Measurements from ENCODE around the gene PSMG2. TPM values are rescaled to one million over a fixed set of nuclear protein-coding genes. Genes with fewer than 3 reads are reported as not detected.
A peak's percentile ranks its signal among the peaks of the same experiment; 100 is the strongest.

Gene PSMG2
- total and polyA plus RNA-seq, 2 of the 13 experiments (the other 11 are each of a cell fraction or from before 2014, with no cell fraction given): 53.4 to 94.8 TPM

DNA sequence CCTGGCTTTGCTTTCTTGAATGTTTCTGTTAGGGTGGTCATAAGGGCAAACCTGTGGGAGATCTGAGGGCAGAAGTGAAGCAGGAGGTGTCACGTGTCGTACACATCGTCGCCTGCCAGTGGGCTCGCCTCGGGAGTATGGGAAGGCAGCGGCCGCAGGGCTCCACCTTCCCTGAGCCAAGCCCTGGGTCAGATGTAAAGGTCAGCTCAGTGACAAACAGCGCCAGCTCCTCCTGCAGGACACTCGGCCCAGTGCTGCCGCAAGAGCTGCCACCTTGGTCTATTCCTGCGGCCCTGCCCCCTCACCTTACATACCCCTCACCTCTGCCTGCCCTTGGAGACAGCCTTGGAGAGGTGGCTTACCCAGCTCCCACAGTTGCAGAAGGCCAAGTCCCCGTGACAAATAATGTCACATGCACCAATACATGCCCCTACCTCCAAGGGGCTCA is 64.2 kb downstream of the PSMG2 start (continued):
- TF ChIP-seq HOXD1 (CRISPR knock-in tag; IDR thresholded peaks at IDR 0.05): no peak
- TF ChIP-seq, protein P1, sequence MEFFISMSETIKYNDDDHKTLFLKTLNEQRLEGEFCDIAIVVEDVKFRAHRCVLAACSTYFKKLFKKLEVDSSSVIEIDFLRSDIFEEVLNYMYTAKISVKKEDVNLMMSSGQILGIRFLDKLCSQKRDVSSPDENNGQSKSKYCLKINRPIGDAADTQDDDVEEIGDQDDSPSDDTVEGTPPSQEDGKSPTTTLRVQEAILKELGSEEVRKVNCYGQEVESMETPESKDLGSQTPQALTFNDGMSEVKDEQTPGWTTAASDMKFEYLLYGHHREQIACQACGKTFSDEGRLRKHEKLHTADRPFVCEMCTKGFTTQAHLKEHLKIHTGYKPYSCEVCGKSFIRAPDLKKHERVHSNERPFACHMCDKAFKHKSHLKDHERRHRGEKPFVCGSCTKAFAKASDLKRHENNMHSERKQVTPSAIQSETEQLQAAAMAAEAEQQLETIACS (CRISPR knock-in tag; IDR thresholded peaks at IDR 0.05): no peak
- TF ChIP-seq, protein P2, sequence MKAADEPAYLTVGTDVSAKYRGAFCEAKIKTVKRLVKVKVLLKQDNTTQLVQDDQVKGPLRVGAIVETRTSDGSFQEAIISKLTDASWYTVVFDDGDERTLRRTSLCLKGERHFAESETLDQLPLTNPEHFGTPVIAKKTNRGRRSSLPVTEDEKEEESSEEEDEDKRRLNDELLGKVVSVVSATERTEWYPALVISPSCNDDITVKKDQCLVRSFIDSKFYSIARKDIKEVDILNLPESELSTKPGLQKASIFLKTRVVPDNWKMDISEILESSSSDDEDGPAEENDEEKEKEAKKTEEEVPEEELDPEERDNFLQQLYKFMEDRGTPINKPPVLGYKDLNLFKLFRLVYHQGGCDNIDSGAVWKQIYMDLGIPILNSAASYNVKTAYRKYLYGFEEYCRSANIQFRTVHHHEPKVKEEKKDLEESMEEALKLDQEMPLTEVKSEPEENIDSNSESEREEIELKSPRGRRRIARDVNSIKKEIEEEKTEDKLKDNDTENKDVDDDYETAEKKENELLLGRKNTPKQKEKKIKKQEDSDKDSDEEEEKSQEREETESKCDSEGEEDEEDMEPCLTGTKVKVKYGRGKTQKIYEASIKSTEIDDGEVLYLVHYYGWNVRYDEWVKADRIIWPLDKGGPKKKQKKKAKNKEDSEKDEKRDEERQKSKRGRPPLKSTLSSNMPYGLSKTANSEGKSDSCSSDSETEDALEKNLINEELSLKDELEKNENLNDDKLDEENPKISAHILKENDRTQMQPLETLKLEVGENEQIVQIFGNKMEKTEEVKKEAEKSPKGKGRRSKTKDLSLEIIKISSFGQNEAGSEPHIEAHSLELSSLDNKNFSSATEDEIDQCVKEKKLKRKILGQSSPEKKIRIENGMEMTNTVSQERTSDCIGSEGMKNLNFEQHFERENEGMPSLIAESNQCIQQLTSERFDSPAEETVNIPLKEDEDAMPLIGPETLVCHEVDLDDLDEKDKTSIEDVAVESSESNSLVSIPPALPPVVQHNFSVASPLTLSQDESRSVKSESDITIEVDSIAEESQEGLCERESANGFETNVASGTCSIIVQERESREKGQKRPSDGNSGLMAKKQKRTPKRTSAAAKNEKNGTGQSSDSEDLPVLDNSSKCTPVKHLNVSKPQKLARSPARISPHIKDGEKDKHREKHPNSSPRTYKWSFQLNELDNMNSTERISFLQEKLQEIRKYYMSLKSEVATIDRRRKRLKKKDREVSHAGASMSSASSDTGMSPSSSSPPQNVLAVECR (CRISPR knock-in tag; IDR thresholded peaks at IDR 0.05; ENCODE audit: borderline replicate concordance): peak; percentile 64; the same call in 1 of the 2 replicates
- TF ChIP-seq CENPX (CRISPR knock-in tag; IDR thresholded peaks at IDR 0.05): no peak
- TF ChIP-seq, protein P3, sequence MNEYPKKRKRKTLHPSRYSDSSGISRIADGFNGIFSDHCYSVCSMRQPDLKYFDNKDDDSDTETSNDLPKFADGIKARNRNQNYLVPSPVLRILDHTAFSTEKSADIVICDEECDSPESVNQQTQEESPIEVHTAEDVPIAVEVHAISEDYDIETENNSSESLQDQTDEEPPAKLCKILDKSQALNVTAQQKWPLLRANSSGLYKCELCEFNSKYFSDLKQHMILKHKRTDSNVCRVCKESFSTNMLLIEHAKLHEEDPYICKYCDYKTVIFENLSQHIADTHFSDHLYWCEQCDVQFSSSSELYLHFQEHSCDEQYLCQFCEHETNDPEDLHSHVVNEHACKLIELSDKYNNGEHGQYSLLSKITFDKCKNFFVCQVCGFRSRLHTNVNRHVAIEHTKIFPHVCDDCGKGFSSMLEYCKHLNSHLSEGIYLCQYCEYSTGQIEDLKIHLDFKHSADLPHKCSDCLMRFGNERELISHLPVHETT (CRISPR knock-in tag; conservative IDR thresholded peaks at IDR 0.05): no peak
- TF ChIP-seq, protein P4, sequence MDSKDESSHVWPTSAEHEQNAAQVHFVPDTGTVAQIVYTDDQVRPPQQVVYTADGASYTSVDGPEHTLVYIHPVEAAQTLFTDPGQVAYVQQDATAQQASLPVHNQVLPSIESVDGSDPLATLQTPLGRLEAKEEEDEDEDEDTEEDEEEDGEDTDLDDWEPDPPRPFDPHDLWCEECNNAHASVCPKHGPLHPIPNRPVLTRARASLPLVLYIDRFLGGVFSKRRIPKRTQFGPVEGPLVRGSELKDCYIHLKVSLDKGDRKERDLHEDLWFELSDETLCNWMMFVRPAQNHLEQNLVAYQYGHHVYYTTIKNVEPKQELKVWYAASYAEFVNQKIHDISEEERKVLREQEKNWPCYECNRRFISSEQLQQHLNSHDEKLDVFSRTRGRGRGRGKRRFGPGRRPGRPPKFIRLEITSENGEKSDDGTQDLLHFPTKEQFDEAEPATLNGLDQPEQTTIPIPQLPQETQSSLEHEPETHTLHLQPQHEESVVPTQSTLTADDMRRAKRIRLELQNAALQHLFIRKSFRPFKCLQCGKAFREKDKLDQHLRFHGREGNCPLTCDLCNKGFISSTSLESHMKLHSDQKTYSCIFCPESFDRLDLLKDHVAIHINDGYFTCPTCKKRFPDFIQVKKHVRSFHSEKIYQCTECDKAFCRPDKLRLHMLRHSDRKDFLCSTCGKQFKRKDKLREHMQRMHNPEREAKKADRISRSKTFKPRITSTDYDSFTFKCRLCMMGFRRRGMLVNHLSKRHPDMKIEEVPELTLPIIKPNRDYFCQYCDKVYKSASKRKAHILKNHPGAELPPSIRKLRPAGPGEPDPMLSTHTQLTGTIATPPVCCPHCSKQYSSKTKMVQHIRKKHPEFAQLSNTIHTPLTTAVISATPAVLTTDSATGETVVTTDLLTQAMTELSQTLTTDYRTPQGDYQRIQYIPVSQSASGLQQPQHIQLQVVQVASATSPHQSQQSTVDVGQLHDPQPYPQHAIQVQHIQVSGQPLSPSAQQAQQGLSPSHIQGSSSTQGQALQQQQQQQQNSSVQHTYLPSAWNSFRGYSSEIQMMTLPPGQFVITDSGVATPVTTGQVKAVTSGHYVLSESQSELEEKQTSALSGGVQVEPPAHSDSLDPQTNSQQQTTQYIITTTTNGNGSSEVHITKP (CRISPR knock-in tag; IDR thresholded peaks at IDR 0.05; ENCODE audit: low read depth): peak; percentile 61; the same call in 1 of the 2 replicates
- no peak for TF ChIP-seq HMGXB3 (CRISPR knock-in tag; IDR thresholded peaks at IDR 0.05; ENCODE audit: borderline replicate concordance)
- TF ChIP-seq IRF2 (CRISPR knock-in tag; IDR thresholded peaks at IDR 0.05): peak; percentile 37; the same call in 1 of the 2 replicates
- TF ChIP-seq, protein P5, sequence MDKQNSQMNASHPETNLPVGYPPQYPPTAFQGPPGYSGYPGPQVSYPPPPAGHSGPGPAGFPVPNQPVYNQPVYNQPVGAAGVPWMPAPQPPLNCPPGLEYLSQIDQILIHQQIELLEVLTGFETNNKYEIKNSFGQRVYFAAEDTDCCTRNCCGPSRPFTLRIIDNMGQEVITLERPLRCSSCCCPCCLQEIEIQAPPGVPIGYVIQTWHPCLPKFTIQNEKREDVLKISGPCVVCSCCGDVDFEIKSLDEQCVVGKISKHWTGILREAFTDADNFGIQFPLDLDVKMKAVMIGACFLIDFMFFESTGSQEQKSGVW (CRISPR knock-in tag; IDR thresholded peaks at IDR 0.05; ENCODE audit: borderline replicate concordance): no peak
- peak; percentile 71; the same call in 1 of the 2 replicates for TF ChIP-seq HOXA3 (CRISPR knock-in tag; IDR thresholded peaks at IDR 0.05)
- TF ChIP-seq, protein P6, sequence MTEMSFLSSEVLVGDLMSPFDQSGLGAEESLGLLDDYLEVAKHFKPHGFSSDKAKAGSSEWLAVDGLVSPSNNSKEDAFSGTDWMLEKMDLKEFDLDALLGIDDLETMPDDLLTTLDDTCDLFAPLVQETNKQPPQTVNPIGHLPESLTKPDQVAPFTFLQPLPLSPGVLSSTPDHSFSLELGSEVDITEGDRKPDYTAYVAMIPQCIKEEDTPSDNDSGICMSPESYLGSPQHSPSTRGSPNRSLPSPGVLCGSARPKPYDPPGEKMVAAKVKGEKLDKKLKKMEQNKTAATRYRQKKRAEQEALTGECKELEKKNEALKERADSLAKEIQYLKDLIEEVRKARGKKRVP (CRISPR knock-in tag; IDR thresholded peaks at IDR 0.05): no peak

All from HepG2 (cell line).